A549 (cell line): Measurements from ENCODE around the gene DACT2. TPM values are rescaled to one million over a fixed set of nuclear protein-coding genes. Genes with fewer than 3 reads are reported as not detected.

Source experiments
- ATAC-seq, 2 experiments: fragments of 200-7000 bp in 1 of 2; fragments of >200 bp in 1 of 2; cut with Nextera tagmentation in 1 of 2; cut with Tn5 transposase in 1 of 2; 3 replicates each; pipeline versions ENCODE4 v1.8.0 to v1.9.1; 2018 to 2020; ENCODE audit warnings: mild to moderate bottlenecking in 1 of 2, moderate library complexity in 1 of 2
- CTCF ChIA-PET: fragments of 300-600 bp; sonication (Branson Sonifier 250); formaldehyde crosslinking; extraction: SDS; loops from one replicate; lab custom pipeline; 2021; ENCODE audit warnings: antibody characterized with exemption, inconsistent platforms; lab: Yijun Ruan, JAX
- POLR2A ChIA-PET: fragments of 350-600 bp; formaldehyde crosslinking; extraction: SDS; loops from one replicate; lab custom pipeline; 2021; ENCODE audit warnings: antibody characterized with exemption, inconsistent platforms; lab: Yijun Ruan, JAX
- DNase-seq, 2 experiments: peaks; one replicate each; pipeline versions ENCODE4 v3.0.0 to v3.0.0-alpha.2; 2011 to 2016; ENCODE audit warnings: low read depth in 1 of 2, low spot score in 1 of 2
- FAIRE-seq: peaks from 2 replicates; lab custom pipeline; 2011; peaks lifted over from hg19 to GRCh38; lab: Jason Lieb, UNC
- H3K27ac ChIP-seq, 2 experiments: fragments of >200 bp; sonication (Bioruptor Twin); formaldehyde crosslinking; 3 replicates each; pipeline ENCODE4 v1.5.1; 2016 to 2017
- H3K4me1 ChIP-seq: fragments of >200 bp; sonication (Bioruptor Twin); formaldehyde crosslinking; 3 replicates; pipeline ENCODE4 v1.6.1; 2016
- H3K4me2 ChIP-seq: fragments of >200 bp; sonication (Bioruptor Twin); formaldehyde crosslinking; 3 replicates; pipeline ENCODE4 v1.6.1; 2016
- H3K4me3 ChIP-seq: fragments of >200 bp; sonication (Bioruptor Twin); formaldehyde crosslinking; 3 replicates; pipeline ENCODE4 v1.5.1; 2016
- H3K9me3 ChIP-seq: fragments of >200 bp; sonication (Bioruptor Twin); formaldehyde crosslinking; 3 replicates; pipeline ENCODE4 v1.6.1; 2016
- BHLHE40 ChIP-seq: IDR thresholded peaks from 2 replicates; pipeline ENCODE4 v1.6.1; 2012; ENCODE audit warnings: low read depth, low read length, inconsistent platforms
- CEBPB ChIP-seq, 2 experiments: fragments of >200 bp in 1 of 2; sonication (Bioruptor Twin) in 1 of 2; formaldehyde crosslinking in 1 of 2; IDR thresholded peaks; 2 replicates each; pipeline ENCODE4 v1.6.1; 2012 to 2016
- CHD2 ChIP-seq: fragments of 150-350 bp; IDR thresholded peaks from 2 replicates; pipeline ENCODE4 v1.6.1; 2014; ENCODE audit warnings: low read length; ENCODE audit not compliant: partially characterized antibody
- CHD4 ChIP-seq: fragments of 200-600 bp; sonication (generic); IDR thresholded peaks from 2 replicates; pipeline ENCODE4 v1.6.1; 2016; ENCODE audit warnings: antibody characterized with exemption, mild to moderate bottlenecking, borderline replicate concordance
- EHF ChIP-seq: fragments of 250-450 bp; sonication (Bioruptor Pico); IDR thresholded peaks from 2 replicates; pipeline ENCODE4 v1.5.0; 2020; ENCODE audit warnings: mild to moderate bottlenecking
- ELK1 ChIP-seq: fragments of 150-350 bp; IDR thresholded peaks from 2 replicates; pipeline ENCODE4 v1.6.1; 2014; ENCODE audit warnings: low read depth, mild to moderate bottlenecking, low read length
- ESRRA ChIP-seq: fragments of 150-350 bp; IDR thresholded peaks from 2 replicates; pipeline ENCODE4 v1.6.1; 2014; ENCODE audit warnings: mild to moderate bottlenecking, low read length, borderline replicate concordance
- FOSL2 ChIP-seq, 2 experiments: fragments of 450-650 bp in 1 of 2; fragments of >200 bp in 1 of 2; sonication (Bioruptor Twin) in 1 of 2; formaldehyde crosslinking; IDR thresholded peaks; 2 replicates each; pipeline versions ENCODE4 v1.5.0 to v1.6.1; 2016 to 2020; ENCODE audit warnings: mild to moderate bottlenecking in 1 of 2, moderate library complexity in 1 of 2
- GATA3 ChIP-seq: IDR thresholded peaks from 2 replicates; pipeline ENCODE4 v1.6.1; 2012; ENCODE audit warnings: borderline replicate concordance
- HES2 ChIP-seq: fragments of >200 bp; sonication (Bioruptor Twin); formaldehyde crosslinking; IDR thresholded peaks from 2 replicates; pipeline ENCODE4 v1.6.1; 2016
- HEYL ChIP-seq: fragments of 250-450 bp; sonication (Bioruptor Pico); IDR thresholded peaks from 2 replicates; pipeline ENCODE4 v1.8.0; 2021; ENCODE audit warnings: mild to moderate bottlenecking, moderate library complexity
- JUNB ChIP-seq: fragments of >200 bp; sonication (Bioruptor Twin); formaldehyde crosslinking; IDR thresholded peaks from 2 replicates; pipeline ENCODE4 v1.6.1; 2016
- MAX ChIP-seq: IDR thresholded peaks from 2 replicates; pipeline ENCODE4 v1.6.1; 2012
- PBX3 ChIP-seq: IDR thresholded peaks from 2 replicates; pipeline ENCODE4 v1.6.1; 2012
- POLR2A ChIP-seq: IDR thresholded peaks from 2 replicates; pipeline ENCODE4 v1.6.1; 2012; ENCODE audit warnings: mild to moderate bottlenecking, low read length
- RAD21 ChIP-seq, 2 experiments: fragments of >200 bp in 1 of 2; sonication (Bioruptor Twin) in 1 of 2; formaldehyde crosslinking in 1 of 2; IDR thresholded peaks in 1 of 2; conservative IDR thresholded peaks in 1 of 2; 2 replicates in 1 of 2; 3 replicates in 1 of 2; pipeline ENCODE4 v1.6.1; 2012 to 2018; ENCODE audit warnings: inconsistent platforms in 1 of 2
- RARB ChIP-seq: fragments of 250-450 bp; sonication (Bioruptor Pico); IDR thresholded peaks from 2 replicates; pipeline ENCODE4 v1.8.0; 2021; ENCODE audit warnings: mild to moderate bottlenecking, moderate library complexity
- TP53 ChIP-seq: fragments of 250-450 bp; sonication (Bioruptor Pico); IDR thresholded peaks from 2 replicates; pipeline ENCODE4 v1.5.0; 2021; ENCODE audit warnings: mild to moderate bottlenecking, moderate library complexity
- USF2 ChIP-seq: fragments of 450-650 bp; IDR thresholded peaks from 2 replicates; pipeline ENCODE4 v1.6.1; 2014; ENCODE audit warnings: antibody characterized with exemption
- ZFP36 ChIP-seq: fragments of 450-650 bp; IDR thresholded peaks from 2 replicates; pipeline ENCODE4 v1.6.1; 2014; ENCODE audit warnings: borderline replicate concordance; ENCODE audit not compliant: partially characterized antibody
- ZNF302 ChIP-seq: fragments of 250-450 bp; sonication (Bioruptor Pico); IDR thresholded peaks from 2 replicates; pipeline ENCODE4 v1.9.0; 2021; ENCODE audit warnings: inconsistent platforms, mild to moderate bottlenecking, moderate library complexity
- WGBS: methylation state at CpG from one replicate; pipeline ENCODE4 v1.1.6; 2017; ENCODE audit errors: missing lambda C conversion rate; 5-methylcytosine and 5-hydroxymethylcytosine counted together
- polyA plus RNA-seq, 4 experiments: library from polyadenylated mRNA; depleted of rRNA in 3 of 4; stranded (reverse); fragments of >200 nt; fragmentation: RNase III in 1 of 4; extraction: RNeasy Plus Mini Kit Qiagen cat#74134 plus additional on column Dnase treatment in 1 of 4; gene quantifications; 2 replicates in 3 of 4; 3 replicates in 1 of 4; pipeline ENCODE4 v1.2.3, GENCODE V29; 2011 to 2017

The DACT2 gene
- polyA plus RNA-seq, 2 of the 4 experiments (the other 2 are of a cell fraction): 0.63 to 1.5 TPM

- H3K4me3 ChIP-seq: no peak overlapping the region
- H3K4me1 ChIP-seq: peaks cover 15% of the 10 kb centered on the region
- no peak for TF ChIP-seq TP53 (CRISPR knock-in tag)
- TF ChIP-seq EHF (CRISPR knock-in tag): no peak
- no peak for TF ChIP-seq HES2
- POLR2A ChIA-PET: no interaction called here
- H3K27ac ChIP-seq: no peak overlapping the region
- DNase-seq: no peak
- CTCF ChIA-PET: interaction anchor here (0.6 kb wide), 1 partner anchor 127 kb away, joined by 3 read pairs; no protein-coding TSS in a partner anchor
- H3K4me2 ChIP-seq: no peak overlapping the region
- WGBS: 71% methylated on average over 11 of the region's 15 CpGs
- FAIRE-seq: no peak
- no peak for ATAC-seq
- H3K9me3 ChIP-seq: no peaks in the 10 kb centered on the region
Observed at GRCh38 chr6:168278904-168279303, 40.7 kb downstream of the DACT2 start.

GRCh38 chr6:168277274-168277669, 42.3 kb downstream of the DACT2 start:
- Histone ChIP-seq H3K4me1 (peaks cover 26% of the 10 kb centered on the region), H3K4me3 (no peak overlapping the region), H3K9me3 (no peaks in the 10 kb centered on the region)
- no peak for FAIRE-seq
- ATAC-seq: no peak
- TF ChIP-seq RARB (CRISPR knock-in tag): no peak
- TF ChIP-seq CHD4: no peak
- no peak for TF ChIP-seq BHLHE40
- TF ChIP-seq ELK1: no peak
- no peak for TF ChIP-seq RAD21 (conservative IDR thresholded peaks at IDR 0.05 in 1 of 2, IDR thresholded peaks at IDR 0.05 in 1 of 2)
- TF ChIP-seq MAX: no peak
- TF ChIP-seq PBX3: no peak
- TF ChIP-seq JUNB: no peak
- no peak for TF ChIP-seq ESRRA
- no peak for TF ChIP-seq GATA3
- no peak for TF ChIP-seq ZFP36
- TF ChIP-seq CEBPB (IDR thresholded peaks at IDR 0.05): no peak
- TF ChIP-seq HEYL (CRISPR knock-in tag): no peak
- TF ChIP-seq HES2: no peak
- TF ChIP-seq POLR2A: no peak
- no peak for TF ChIP-seq CHD2
- no peak for TF ChIP-seq FOSL2 (IDR thresholded peaks at IDR 0.05)
- TF ChIP-seq FOSL2 (CRISPR knock-in tag; IDR thresholded peaks at IDR 0.05): no peak
- TF ChIP-seq TP53 (CRISPR knock-in tag): no peak
- no peak for TF ChIP-seq USF2
- TF ChIP-seq ZNF302 (CRISPR knock-in tag): no peak
- TF ChIP-seq, all 56 proteins: peak for 0
- POLR2A ChIA-PET: no interaction called here
- H3K27ac ChIP-seq: peak overlapping the region in 1 of 2 experiments; percentile 50; a peak in 3 of 6 replicates
- no peak overlapping the region for H3K4me2 ChIP-seq
- CTCF ChIA-PET: no interaction called here
- WGBS: 92% methylated on average over 13 of the region's 14 CpGs
- no peak for DNase-seq
